HG03575 (cell line): Measurements from ENCODE around the gene ZBTB7A.

ENCODE experiments used
- ATAC-seq: cut with Tn5 transposase; IDR thresholded peaks from one replicate; pipeline ENCODE4 v1.9.1; 2021; ENCODE audit not compliant: unreplicated experiment, insufficient number of reproducible peaks, low FRiP score; ENCODE audit errors: extremely low read depth

ZBTB7A gene

GRCh38 chr19:4066682-4067395 is at the start of gene ZBTB7A:
Gene ZBTB7A (minus strand): TSS chr19:4066899. CDS start chr19:4055232, 11,667 bp downstream.
- no peak for ATAC-seq

GRCh38 chr19:4115818-4116385 is 49.2 kb upstream of the ZBTB7A start:
- no peak for ATAC-seq

GRCh38 chr19:4115050-4115817 is 48.5 kb upstream of the ZBTB7A start:
- ATAC-seq = no peak

DNA sequence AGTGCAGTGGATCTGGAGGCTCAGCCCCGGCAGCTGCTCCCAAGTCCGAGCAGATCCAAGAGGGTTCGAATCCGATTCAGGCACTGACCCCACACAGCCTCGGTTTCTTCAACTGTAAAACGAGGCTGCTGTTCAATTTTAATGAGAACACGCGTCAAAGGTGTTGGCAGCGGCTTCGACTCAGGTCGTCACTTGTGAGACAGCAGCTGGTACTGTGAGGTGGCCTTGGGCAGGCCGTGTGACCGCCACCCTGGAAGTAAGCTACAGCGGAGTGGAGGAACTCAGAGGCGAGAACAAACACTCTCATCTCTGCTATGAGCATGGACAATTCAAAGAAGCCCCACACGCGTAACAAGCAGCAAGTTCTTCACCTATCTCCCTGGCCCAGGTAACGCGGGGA is 47.5 kb upstream of the ZBTB7A start:
- no peak for ATAC-seq

DNA sequence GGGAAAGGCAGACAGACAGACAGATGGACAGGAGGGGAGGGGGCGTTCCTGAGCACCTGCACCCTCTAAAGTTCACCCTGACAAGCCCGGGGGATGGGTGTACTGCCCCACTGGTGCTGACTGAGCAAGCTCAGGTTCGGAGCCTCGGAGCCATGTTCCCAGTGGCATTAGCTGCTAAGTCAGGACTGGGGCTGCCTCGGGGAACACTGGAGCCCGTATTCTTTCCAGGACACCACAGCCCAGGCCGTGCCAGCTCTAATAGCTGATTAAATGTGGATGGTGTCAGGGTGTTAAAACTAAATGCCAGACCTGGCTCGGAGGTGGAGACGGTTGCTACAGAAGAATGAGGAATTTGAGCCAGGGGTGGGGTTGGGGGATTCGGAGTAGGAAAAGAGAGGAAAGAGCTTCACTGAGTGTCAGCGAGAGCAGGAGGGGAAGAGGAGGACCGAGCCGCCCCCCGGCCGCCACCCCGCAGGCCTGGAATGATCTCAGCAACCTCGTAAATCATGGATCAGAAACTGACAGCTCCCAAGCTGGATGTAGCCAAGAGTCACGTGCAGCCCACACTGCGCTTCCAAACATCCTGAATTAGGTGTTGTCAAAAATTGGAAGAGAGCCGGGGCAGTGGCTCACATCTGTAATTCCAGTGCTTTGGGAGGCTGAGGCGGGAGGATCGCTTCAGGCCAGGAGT is 46.8 kb upstream of the ZBTB7A start:
- no peak for ATAC-seq

GRCh38 chr19:4112367-4112766 is 45.7 kb upstream of the ZBTB7A start:
- no peak for ATAC-seq

GRCh38 chr19:4109626-4109945 is 42.9 kb upstream of the ZBTB7A start:
- no peak for ATAC-seq

DNA sequence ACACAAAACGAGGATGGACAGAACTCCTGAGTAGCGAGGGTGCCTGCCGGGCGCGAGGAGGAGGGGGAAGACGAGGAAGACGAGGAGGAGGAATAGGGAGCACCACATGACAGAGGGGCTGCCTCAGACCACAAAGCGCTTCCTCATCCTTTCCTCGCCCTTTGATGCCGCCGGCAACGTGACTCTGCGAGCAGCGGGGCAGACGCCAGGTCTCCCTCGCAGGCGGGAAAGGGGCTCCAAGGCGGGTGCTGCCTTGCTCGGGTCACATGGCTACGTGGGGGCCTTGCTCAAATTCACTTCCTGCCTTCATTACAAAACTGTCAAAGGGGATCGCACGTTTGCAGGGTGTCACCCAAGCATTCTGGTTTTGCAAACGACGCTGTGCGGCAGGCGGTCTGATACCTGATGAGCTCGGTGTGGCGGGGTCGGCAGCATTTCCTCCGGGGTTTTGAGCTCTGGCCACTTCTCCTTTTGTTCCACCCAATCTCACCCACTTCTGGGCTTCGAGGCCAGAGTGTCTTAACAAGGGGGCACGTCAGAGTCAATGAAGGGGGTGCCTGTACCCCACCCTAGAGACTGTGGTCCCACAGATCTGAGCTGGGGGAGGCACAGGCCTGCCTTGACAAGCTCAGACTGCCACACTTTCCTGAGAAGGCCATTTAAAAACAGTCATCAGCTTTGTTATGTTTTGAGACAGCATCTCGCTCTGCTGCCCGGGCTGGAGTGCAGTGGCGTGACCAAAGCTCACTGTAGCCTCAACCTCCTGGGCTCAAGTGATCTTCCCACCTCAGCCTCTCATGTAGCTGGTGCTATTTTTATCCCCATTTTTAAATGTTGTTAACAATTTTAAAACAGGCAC is 42.3 kb upstream of the ZBTB7A start:
- no peak for ATAC-seq

DNA sequence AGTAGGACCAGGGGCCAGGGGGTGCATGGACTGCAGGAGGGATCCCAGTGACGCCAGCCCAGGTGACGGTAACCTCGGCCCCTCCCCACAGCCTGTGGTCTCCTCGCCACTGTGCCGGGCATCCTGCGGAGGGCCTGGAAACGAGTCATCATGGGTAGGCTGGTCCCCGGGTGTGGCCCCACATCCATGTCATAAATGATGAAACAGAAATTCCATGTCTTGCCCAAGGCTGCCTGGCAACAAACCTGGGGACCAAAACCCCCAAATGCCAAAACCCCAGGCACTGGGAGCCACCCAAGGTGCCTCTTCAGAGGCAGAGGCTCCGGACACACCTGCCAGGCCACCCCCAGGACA is 36.4 kb upstream of the ZBTB7A start:
- ATAC-seq = no peak

DNA sequence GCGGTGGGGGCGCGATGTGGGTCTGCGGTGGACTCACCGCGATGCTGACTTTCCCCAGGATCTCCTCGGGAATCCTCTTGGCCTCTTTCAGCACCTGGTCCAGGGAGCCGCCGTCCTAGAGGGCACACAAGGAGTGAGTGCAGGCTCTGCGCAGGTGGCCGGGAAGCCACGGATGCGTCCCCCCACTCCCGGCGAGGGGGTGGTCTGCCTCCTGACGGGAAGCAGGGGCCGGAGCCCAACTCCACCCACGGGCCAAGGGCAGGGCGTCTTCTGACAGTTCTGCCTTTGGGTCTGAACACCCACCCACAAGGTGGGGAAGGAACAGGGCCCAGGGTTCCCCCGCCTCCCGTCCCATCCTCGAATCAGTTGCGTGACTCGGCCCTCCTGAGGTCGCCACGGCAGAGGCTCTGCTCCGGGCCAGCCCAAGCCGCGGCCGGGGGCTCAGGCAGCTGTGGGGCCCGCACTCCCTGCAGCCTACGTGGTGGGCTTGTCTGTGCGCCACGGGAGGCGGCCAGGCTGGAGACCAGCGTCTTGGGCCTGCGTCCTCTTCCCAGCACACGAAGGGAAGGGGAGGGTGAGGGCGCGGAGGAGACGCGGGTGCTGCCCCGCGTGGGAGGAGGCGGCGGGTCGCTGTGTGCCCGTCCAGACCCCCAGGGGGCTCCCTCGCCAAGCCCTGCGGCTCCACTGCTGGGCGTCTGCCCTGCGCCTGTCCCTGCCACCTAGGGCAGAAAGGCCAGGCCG is 35.8 kb upstream of the ZBTB7A start:
- no peak for ATAC-seq

DNA sequence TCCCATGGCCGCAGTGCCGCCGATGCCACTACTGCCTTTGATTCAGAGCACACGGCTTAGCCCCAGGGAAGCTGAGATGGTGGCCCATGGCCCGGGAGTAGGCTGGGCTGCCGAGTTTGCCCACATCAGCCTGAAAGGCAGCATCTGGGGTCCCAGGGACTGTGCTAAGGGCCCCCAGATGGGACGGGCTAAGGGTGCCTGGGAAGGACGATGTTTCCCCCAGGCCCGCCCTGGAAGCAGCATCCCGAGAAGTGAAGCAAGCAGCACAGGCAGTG is 34.7 kb upstream of the ZBTB7A start:
- ATAC-seq = no peak

- ATAC-seq = no peak
These were observed 34.2 kb upstream of the ZBTB7A start for GRCh38 chr19:4100647-4101495.

- ATAC-seq = no peak
These were observed 32.5 kb upstream of the ZBTB7A start for GRCh38 chr19:4099041-4099764.

GRCh38 chr19:4098493-4098892 is 31.8 kb upstream of the ZBTB7A start:
- no peak for ATAC-seq

DNA sequence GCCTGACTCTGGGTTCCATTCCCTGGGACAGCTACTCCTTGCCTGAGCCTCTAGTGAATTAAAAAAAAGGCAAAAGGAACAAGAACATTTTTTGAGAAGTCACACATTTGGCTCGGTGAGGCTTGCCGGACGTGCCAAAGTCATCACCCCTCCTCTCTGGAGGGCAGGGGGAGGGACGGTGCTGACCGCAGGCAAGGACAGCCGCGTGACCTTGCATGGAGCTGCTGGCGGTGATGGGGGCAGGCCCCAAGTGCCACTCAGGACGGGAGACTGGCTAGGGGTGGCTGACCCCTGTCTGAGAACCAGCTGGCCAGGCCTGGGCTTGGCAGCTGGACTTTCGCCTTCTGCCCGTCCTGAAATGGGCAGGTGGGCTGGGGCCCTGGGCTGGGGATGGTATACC is 30.8 kb upstream of the ZBTB7A start:
- ATAC-seq = no peak

GRCh38 chr19:4096049-4096892 is 29.6 kb upstream of the ZBTB7A start:
- no peak for ATAC-seq
